HG02763 (cell line): ENCODE measurements around the gene GFAP.

Source experiments
- ATAC-seq: cut with Tn5 transposase; IDR thresholded peaks from one replicate; pipeline ENCODE4 v1.9.1; 2021; ENCODE audit warnings: mild to moderate bottlenecking, moderate library complexity; ENCODE audit not compliant: unreplicated experiment

Gene GFAP

DNA sequence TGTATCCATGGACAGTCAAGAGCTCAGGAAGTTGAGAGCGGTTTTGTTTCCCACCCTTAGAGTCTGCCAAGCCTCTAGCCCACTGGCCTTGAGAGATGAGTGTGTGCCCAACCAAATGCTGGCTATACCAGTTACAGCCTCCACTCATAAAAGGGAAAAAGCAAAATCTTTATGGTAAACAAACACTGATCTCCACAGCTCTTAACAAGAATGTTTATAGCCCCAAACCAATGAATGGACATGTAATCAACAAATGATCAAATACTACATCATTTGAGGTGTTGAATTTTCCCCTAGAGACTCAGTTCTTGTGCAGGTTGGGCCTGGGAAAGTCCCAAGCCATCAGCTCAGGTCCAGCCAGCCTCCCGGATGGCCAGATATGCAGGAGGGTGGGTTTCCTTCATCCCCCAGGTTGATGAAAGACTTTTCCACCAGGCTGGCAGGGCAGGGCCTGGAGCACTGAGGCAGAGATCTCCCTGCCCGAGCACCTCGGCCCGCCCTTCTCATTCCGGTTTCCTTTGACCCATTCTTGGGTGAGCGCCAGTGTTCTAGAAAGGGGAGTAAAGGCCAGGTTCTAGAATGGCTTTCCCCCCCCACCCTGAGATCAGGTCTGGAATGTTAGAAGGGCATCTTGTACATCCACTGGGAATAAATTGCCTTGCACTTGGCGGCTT lies 12.2 kb downstream of the GFAP start:
- ATAC-seq = no peak

GRCh38 chr17:44902135-44902760 lies 13.1 kb downstream of the GFAP start:
- no peak for ATAC-seq

GRCh38 chr17:44901411-44901921 lies 13.8 kb downstream of the GFAP start:
- ATAC-seq = no peak

- ATAC-seq = no peak
These were observed 14.4 kb downstream of the GFAP start for GRCh38 chr17:44900894-44901293.

DNA sequence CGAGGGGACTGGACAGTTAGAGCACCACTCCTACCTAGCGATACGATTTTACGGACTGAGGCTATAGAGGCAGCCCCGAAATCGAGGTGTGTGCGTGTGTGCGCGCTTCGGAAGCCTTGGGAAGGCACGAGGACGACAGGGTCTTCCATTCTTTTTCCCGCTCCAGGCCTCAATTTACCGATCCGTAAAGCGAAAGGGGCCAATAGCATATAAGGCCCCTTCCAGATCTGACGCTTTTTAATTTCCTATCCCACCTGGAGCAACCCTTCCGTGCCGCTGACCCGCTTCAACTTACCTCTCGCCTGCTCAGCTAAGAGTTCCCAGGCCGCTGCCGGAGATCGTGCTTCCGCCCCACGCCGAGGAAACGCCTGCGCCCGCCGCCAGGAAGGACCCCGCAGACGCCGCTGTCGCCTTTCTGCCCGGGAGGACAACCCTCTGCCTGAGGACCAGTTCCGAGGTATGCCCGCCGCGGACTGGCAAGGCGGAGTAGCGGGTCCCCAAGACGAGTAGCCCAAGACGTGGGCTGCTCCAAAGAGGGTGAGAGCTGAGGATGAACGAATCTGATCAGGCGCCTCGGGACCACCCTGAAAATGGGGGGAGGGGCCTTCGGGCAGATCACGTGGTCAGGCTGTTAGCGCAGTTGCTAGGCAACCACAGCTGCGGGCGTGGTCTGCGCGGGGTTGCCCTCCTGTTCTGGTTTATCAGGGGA lies 16.1 kb downstream of the GFAP start, which contains the start of gene EFTUD2:
Gene EFTUD2, minus strand, starts transcription at position 372 of the 709 bp plus-strand sequence. CDS start 4,924 bp downstream, outside the sequence.
- peak; percentile 77 for ATAC-seq

- no peak for ATAC-seq
These were observed 16.6 kb downstream of the GFAP start for GRCh38 chr17:44898768-44899073.

DNA sequence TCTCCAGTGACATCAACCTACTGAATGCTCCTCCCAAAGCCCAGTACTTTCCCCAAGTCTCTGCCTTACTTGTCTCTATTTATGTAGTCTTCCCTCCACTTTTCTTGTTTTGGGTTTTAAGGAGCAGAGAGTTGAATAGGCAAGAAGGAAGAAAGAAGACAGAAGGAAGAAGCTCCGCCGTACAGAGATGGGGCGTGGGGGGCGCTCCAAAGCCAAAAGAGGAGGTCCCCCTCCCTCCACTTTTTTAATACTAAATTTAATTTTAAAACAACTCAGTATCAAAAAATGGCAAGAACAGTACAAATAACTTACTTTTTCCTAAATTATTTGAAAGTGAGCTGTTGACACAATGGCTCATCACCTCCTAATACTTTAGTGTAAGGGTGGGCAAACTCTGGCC lies 20.7 kb downstream of the GFAP start:
- no peak for ATAC-seq

- no peak for ATAC-seq
These were observed 23.1 kb downstream of the GFAP start for GRCh38 chr17:44892250-44892649.

GRCh38 chr17:44889003-44889402 lies 26.3 kb downstream of the GFAP start:
- no peak for ATAC-seq

GRCh38 chr17:44887971-44888954 lies 27.0 kb downstream of the GFAP start:
- ATAC-seq = no peak

DNA sequence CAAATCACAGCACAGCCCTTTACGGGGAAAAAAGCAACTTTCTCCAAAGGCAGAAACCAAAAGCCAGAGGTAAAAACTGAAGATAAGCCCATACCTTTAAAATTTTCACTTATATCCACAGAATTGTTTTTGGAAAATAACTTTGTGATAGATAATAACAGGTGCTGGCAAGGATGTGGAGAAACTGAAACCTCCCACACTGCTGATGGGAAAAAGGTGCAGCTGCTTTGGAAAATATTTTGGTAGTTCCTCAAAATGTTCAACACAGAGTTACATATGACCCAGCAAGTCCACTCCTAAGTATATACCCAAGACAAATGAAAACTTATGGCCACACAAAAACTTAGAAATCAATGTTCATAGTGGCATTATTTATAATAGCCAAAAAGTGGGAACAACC lies 28.3 kb downstream of the GFAP start:
- ATAC-seq = no peak

DNA sequence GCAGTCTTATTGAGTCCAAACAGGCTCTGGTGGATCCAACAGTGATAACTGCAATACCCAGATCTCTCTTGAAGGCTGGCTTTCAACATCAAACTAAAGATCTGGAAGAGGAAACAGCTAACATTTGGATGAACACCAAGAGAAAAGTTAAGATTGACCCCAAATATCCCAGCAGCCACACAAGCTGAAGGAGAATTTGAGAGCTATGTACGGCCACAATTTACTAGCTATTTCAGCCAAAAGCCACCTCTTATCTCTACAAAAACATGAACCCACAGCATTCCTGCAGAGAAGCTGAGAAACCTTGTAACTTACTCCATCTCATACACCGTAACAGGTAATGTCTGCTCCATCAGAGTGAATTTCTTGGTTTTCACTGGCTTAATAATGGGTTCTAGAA lies 30.4 kb downstream of the GFAP start:
- no peak for ATAC-seq

DNA sequence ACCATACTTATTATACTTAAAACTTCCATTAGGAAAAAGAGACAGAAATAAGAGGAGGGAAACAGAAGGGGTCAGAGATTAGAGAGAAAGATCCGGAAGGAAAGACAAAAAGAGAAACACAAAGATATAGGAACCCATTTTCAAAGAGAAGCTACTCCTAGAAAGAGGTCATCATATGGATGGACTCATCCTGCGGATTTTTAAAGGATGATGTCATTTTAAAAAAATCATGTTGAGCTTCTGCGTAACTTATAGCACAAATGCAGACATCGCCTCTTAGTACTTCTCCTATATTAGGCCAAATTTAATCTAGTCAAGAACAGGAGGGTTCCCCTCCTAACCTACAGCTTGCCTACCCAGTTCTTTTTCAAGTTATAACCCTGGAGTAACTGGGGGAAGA lies 34.2 kb downstream of the GFAP start:
- no peak for ATAC-seq

- ATAC-seq = no peak
These were observed 35.2 kb downstream of the GFAP start for GRCh38 chr17:44880062-44880461.

DNA sequence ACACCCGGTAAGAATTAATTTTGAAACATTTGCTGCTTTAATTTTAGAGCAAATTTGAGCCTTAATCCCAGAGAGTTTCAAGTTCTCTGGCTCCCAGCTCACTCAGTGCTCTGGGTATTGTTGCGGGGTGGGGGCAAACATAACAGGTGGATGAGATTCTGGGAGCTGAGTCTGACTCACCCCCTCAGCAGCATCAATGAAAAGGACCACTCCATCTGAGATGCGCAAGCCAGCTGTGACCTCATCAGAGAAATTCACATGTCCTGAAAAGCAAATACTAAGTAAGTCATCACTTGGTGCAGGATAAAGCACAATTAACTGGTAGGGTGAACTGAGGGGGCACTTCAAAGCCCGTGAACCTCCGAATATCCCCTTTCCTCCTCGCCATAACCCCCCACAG lies 35.9 kb downstream of the GFAP start:
- no peak for ATAC-seq

GRCh38 chr17:44878627-44879221 lies 36.6 kb downstream of the GFAP start:
- ATAC-seq = no peak

DNA sequence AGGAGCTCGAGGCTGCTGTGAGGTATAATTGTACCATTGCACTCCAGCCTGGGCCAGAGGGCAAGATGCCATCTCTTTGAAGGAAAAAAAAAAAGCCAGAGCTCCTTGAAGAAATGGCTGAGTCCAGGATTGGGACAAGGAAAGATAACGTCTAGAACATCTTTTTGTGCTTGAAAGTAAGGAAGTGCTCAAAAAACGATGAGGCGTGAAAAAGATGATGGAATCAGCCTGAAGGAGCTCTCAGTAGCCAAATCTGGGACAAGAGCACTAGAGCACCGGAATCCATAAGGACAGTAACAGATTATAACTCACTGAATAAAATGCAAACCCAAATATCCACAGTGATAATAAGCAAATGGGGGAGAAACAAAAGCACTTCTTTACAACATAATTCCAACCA lies 38.2 kb downstream of the GFAP start:
- ATAC-seq = no peak

GRCh38 chr17:44875761-44876160 lies 39.5 kb downstream of the GFAP start:
- ATAC-seq = no peak

DNA sequence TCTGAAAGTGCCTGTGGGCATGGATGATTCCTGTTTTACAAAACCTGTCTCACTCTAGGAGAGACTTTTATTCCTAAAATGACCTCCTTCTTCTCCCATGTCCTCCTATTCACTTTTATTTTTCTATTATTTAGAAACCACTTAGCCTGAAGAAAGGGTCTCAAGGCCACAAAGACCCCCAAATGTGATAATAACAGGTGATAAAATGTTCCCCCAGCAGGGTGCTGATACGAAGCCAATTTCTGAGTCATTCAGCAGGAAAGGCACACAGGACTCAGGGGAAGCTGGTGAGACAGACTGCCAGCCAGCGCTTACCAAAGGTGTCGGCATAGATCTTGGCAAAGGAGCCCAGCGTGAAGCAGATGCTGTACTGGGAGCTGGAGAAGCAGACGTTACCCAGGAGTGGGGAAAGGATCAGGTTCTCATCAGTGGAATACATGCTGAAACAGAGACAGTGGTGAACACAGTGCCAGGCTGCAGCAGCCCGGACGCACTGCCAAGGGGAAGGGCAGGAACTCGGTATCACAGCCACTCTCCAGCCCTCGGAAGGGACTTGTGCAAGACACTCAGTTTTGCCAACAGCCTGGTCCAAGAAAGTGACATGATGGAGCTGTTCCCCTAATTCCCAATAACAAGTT lies 43.0 kb downstream of the GFAP start:
- no peak for ATAC-seq

DNA sequence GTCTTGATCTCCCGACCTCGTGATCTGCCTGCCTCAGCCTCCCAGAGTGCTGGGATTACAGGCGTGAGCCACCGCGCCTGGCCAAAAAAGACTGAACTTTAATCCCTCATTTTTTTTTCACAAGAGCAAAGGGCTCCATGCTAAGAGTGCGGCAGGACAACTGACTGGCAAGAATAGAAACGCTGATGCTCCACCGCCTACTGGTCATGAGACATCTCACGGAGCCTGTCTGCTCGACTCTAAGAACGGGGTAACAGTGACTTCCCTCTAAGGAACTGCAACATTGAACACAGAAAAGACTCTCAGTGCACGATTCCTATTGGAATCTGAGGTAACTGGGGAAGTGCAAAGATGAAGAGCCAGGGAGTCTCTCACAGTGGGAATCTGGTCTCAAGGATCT lies 43.7 kb downstream of the GFAP start:
- no peak for ATAC-seq
